Activated CD4-positive, alpha-beta T cell treated with anti-CD3 and anti-CD28 coated beads, Interleukin-2, amount 50 U/mL, for 4 hours (primary cell): ENCODE measurements around the gene RXRB.
"Not testable (repeated sequence)": the region's sequence is repeated elsewhere in the genome, so short reads cannot be mapped to it uniquely, and the experiment has no call there.

Source experiments
- DNase-seq, 2 experiments: peaks; one replicate each; pipeline ENCODE4 v3.0.0-alpha.2; 2020

Gene RXRB

DNA sequence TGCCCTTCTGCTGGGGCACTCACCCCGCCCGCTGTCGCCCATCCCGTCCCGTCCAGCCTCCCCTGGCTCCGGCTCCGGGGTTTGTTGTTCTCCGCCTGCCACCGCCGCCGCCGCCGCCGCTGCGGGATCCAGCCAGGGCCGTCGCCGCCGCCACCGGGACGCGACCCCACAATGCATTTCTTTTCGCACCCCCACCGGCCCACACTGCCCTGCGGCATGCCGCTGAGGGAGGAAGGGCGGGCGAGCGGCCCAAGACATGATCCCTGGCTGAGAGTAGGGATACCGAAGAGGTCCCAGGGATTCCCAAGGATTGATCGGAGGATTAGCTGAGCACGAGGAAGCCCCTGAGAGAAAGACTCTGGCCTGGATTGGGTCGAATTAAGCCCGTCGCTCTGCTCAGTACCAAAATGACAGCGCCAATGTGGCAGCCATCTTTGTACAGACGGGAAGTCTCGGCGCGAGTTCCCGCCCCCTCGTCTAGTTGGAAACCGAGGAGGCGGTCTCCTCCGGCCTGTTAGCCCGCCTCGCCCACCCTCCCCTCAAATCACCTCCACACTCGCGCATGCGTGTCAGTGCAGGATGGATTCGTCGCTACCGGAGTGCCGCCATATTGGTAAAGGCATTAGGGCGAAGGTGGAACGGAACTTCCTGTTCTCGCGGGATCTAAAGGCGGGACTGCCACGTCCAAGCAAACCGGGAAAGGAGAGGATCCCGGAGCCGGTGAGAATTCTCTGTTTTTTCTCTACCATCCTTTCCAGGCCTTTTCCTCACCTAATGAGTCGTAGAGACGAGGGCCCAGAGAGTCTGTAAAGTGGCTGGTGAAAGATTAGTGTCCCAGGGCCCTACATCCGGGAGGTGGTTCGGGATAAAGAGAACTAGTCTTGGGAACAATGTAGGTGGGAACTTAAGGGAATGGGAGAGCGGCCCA lies at the start of gene RXRB, which contains the start of gene SLC39A7:
RXRB (minus strand) TSS at position 447 of the 928 bp plus-strand sequence; CDS start at position 258, 189 bp downstream.
SLC39A7 (plus strand) TSS at position 649 of the 928 bp plus-strand sequence. CDS start 379 bp downstream, outside the sequence.
- peak; percentile 98 to 99 for DNase-seq

DNA sequence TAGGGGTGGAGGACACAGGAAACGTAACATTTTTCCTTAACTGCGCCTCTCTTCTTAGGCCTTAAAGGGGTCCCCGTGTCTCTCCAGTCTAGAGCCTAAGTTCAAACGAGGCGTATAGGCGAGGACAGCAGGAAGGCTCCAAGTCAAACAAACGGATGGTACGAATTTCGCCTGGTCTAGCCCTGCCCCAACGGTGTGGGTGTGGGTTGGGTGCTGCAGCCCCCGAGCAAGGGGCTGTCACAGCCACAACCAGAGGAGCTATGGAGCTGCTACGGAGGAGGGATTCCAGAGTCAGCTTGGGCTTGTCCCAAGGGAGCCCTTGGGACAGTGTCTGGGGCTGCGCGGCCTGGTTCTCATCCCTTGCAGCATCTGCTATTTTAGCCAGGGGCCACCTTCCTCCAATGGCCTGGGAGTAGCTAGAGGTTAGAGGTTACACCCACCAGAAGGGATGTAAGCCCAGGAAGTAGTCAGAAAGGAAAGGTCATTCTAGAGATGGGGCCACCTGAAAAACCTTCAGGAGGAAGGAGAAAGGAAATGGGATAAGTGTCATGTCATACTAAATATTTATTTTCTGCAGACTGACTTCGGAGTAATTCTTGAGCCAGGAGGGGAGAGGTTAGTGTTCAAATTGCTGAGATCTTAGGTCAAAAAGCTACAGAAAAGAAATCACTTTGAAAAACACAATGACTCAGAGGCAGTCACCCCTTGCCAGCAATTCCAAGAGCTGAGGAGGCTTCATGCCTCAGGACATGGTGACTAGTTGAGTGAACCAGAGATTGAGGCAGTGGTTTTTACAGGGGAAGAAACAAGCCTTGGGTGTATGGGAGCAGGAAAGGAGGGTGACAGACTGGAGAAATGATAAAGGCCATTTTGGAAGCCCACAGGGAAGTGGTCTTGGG lies 49.5 kb upstream of the RXRB start:
- no peak for DNase-seq

DNA sequence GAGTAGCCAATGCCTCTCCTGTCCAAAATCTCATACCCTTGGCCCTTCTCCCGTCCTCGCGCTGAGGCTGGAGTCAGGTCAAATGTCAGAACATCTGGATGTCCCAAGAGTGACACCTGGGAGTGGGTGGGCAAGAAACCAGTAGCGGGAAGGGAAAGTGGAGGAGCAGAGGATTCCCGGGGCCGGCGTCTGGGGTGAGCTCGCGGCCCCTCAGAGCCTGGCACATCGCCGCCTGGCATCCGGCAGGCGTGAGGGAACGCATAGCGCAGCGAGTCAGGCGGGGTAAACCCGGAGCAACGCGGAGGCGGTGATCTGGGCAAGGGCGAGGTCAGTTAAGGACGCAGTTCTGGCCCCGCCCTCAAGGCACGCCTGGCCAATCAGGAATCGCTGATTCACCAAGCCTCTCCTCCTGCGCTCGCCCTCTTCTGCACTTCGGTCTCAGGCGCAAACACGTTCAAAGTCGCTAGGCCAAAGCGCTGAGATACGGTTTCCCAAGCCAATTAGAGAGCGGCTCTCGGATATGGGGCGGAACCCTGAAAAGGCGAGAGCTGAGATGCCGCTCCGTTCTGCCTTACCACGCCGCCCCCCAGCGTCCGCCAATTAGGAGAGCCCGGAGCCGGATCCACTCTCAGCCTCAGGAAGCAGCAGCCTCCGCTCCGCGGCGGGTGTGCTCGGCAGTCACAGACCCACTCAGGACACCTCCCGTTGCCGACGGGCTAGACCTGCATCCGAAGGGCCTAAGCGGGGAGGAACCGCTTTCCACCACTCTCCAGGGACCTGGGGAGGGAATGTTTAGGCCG lies 48.7 kb upstream of the RXRB start:
- peak; percentile 91 to 93 for DNase-seq

DNA sequence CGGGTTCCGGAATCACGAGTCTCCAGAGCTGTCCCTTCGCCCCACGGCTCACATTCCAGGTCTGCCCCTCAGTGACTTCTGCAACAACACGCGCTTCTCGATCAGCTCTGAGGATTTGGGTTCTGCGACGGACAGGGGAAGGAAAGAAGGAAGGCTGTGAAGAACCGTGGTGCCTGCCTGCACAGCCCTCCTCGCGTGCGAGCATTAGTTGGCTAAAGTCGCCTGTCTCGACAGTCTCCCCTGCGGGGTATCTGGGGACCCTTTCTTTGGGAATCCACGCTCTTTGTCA lies 48.1 kb upstream of the RXRB start:
- DNase-seq, result no peak

DNA sequence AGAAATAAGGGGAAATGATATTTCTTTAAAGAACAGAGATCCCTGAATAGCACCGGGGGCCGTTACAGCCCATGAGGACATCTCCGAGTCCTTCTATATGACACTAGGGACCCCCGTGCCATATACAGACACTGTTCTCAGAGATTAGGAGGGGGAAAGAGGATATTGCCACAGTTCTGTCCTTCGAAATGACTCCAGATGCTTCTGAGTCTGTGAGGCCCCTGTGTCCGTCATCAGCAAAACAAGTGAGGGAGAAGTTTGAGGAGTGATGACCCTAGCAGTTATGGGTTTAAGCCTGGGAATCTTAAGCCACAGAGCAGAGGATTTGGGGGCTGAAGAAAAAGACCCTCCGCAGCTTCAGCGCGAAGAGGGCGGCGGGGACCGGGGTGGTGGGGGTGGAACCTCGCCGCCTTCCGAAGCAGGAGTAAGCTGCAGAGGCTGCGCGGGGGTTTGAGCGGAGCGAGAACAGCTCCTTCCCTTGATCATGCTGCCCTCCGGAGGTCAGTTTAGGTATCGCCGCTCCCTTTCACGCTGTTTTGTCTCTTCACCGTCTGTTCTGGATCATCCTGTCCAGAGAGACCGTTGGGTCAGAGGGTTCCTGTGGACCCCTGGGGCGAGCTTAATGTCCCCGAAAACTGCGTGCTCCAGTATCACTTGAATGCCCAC lies 47.6 kb upstream of the RXRB start:
- DNase-seq, result peak; percentile 89 to 94

DNA sequence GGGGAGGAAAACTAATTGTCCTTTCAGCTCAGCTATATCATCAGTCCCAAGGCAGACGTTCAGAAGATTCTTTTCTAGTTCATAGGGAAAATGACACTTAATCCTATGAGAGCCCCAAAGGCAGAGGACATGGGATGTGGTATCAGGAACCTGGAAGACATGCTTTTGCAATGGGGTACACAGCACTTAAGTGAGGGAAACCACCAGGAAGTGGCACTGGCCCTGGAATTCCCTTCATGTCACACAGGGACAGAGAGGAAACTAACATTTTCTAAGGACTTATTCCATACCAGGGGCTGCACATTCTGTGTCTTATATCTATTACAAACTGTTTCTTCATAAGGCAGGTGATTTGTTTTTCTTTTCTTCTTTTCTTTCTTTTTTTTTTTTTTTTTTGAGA lies 43.0 kb upstream of the RXRB start:
- DNase-seq, result no peak

DNA sequence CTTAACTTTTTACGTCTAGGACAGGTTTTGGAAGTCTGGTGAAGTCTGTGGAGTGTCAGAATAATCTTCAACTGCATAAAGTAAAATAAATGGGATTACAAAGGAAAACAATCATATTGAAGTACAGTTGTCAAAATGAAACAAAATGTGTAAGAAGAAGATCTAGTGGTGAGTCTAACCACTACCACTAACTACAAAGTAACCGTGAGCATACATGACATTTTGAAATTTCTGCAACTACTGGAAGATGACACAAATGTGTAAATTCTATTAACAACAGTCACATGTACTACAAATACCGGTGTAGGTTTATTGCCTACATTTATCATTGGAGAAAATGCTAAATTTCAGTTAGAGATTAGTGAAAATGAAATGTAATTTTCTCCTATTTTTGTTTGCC lies 41.5 kb upstream of the RXRB start:
- no peak for DNase-seq

DNA sequence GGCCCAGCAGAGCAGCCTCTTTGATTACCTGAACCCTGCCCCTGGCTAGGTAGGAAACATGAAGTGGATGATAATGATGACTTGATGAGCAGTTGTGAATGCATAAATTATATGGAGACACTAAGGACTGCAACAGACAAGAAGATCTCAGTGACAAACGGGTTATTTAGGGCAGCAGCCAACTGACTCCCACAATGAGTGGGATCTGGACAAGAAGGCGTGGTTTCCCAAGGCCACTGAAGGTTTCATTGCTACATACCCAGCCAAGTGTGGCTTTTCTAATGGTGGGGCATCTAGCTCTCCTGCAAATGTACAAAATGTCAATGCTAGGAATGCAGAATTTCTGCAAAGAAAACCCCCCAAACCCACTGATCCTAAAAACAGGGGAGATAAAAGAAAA lies 37.3 kb upstream of the RXRB start:
- no peak for DNase-seq

DNA sequence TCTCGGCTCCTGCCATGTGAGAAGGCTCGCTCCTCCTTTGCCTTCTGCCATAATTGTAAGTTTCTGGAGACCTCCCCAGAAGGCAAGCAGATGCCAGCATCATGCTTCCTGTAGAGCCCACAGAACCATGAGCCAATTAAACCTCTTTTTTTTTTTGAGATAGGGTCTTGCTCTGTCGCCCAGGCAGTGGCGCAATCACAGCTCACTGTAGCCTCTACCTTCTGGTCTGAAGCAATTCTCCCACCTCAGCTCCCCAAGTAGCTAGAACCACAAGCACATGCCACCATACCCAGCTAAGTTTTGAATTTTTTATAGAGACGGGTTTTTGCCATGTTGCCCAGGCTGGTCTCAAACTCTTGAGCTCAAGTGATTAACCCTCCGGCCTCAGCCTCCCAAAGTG lies 36.4 kb upstream of the RXRB start:
- no peak for DNase-seq

DNA sequence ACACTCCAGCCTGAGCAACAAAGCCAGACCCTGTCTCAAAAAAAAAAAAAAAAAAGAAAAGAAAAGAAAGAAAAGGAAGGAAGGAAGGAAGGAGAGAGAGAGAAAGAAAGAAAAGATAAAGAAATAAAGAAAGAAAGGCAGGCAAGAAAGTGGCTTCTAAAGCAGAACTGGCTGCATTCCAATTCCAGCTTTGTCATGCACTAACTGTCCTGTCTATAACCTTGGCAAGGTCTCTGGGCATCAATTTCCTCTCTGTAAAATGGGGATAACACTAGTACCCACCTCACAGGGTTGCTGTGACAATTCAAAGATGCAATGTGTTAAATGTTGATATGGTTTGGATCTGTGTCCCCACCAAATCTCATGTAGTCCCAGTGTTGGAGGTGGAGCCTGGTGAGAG lies 35.9 kb upstream of the RXRB start:
- no peak for DNase-seq

DNA sequence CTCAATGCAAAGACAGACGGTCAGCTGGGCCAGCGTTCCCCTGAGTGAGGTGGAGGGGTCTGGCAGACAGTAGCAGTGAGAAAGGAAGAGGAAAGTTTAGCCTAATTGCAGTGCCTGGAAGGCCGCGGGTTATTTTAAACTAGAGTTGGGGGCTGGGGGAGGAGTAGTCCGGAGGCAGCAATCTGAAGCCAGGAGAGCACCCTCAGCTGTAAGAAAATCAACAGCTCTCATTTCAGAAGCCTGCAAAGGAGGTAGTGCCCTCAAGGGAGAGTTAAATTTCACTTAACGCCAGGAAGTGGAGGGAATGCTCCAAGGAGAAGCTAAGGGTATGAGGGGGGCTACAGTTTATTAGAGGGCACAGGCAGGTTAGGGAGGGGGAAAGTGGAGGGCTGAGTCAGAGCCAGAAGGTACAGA lies 34.8 kb upstream of the RXRB start:
- DNase-seq, result no peak

DNA sequence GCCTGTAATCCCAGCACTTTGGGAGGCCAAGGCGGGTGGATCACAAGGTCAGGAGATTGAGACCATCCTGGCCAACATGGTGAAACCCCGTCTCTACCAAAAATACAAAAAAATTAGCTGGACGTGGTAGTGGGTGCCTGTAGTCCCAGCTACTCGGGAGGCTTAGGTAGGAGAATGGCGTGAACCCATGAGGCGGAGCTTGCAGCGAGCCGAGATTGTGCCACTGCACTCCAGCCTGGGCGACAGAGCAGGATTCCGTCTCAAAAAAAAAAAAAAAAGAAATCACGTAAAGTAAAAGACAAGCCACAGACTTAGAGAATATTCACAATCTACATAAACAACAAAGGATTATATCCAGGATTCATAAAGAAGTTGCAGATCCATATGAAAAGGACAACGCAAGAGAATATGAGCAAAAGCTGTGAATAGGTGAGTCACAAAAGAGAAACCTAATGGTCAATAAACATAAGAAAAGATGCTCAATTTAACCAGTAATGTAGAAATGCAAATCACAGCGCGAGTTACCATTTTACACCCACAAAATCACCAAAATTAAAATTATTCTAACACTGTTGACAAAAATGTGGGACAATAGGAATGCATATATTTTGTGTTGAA lies 26.1 kb upstream of the RXRB start:
- not testable (repeated sequence) for DNase-seq

DNA sequence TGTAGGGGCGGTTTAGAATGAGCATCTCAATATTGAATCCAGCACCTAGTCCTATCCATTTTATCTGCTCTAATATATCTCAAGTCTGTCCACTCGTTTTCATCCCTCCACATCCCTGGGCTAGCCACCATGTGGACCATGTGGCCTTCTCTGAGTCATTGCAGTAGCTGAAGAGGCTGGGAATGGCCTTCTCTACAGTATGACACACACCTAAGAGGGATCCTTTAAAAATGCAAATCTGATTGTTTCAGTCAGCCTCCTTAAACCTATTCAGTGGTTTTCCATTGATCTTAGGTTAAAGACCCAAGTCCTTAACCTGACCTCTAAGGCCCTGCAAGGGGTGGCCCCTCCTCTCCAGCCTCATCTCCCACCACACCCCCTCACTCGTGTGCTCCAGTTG lies 17.2 kb upstream of the RXRB start:
- no peak for DNase-seq

DNA sequence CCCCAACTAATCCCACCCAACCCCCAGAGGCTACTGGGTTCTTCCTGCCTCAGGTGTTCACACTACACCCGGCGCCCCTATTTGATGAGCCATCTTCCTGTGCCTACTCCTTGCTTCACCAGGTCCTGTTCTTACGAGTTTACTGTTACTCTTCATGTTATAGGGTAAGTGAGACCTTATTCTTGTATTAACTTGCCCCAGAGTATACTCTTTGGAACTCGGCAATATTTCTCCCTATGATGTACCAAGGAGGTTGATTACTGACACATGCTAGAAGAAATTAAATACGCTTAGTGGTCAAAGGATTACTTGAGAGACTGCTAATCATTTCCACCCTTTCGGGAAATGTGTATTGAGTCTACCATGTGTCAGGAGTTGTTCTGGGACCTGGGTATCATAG lies 16.8 kb upstream of the RXRB start:
- DNase-seq, result no peak

DNA sequence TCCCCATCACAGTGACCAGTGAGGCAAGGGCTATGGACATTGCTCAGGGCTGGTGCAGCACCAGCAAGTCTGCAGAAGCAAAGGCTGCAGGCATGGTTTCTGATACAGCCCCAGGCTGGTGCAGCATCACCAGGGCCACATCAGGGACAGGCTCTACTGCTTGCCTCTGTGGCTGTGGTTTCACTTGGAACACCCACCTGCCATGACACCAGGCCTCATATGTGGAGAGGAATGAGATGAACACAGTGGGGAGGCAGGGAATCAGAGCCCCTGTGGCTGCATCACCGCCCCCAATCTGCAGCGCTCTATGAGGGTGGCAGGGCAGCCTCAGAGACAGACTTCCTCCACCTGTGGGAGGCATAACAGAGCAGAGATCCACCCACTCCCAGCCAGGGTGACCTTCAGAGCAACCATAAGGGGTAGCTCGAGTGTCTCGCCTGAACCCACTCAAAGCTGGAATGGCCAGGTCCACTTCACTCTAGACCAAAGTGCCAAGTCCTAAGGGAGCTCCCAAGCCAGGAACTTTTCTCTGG lies 15.7 kb upstream of the RXRB start:
- DNase-seq, result no peak

DNA sequence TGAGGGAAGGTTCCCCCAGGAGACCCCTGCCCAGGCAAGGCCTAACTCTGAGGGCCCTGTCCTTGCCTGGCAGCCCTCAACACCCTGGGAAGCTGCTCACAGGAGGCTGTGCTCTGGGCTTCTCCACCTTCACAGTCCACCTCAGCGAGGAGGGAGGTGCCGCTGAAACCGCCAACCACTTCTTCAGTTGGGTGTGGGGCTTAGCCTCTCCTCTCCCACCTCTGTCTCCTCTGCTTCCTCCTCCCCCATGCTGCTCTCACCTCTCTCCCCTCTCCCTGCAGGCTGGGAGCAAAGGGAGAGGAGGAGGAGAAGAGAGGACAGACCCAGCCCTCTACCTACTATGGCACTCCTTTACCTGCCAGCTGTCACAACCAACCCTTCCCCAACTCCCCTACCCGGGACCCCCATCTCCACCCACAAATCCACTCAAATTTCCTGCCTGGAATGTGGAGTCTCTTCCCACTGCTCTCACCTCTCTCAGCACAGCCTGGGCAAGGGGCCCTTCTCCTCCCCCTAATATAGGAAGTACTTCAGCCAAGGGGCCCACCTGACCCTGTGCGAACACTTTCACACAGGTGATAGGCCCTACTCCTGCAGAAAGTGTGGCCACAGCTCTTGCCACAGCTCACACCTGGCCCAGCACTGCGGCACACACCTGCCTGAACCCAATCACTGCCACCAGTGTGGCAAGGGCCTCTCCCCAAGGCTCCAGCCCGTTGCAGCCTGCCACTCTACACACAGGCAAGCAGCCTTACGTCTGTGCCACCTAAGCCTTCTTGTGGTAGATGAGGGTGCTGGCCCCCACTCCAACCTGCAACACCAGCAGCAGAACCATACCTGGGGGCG lies 15.0 kb upstream of the RXRB start:
- DNase-seq, result no peak

DNA sequence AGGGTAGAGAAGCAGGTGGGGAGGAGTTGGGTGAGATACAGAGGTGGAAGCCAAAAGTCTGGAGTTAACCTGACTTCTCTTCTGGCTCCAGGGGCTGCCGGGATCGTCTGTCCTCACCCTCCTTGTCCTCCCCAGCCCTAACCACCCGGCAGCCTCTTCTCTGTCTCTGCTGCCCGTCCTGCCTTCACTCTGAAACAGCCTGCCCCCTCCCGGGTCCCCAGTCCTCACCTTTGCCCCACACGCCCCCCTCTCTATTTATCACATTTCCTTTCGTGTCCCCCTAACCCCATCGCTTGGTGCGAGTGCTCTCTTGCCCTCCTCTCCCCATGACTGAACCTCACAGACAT lies 13.5 kb upstream of the RXRB start:
- no peak for DNase-seq

DNA sequence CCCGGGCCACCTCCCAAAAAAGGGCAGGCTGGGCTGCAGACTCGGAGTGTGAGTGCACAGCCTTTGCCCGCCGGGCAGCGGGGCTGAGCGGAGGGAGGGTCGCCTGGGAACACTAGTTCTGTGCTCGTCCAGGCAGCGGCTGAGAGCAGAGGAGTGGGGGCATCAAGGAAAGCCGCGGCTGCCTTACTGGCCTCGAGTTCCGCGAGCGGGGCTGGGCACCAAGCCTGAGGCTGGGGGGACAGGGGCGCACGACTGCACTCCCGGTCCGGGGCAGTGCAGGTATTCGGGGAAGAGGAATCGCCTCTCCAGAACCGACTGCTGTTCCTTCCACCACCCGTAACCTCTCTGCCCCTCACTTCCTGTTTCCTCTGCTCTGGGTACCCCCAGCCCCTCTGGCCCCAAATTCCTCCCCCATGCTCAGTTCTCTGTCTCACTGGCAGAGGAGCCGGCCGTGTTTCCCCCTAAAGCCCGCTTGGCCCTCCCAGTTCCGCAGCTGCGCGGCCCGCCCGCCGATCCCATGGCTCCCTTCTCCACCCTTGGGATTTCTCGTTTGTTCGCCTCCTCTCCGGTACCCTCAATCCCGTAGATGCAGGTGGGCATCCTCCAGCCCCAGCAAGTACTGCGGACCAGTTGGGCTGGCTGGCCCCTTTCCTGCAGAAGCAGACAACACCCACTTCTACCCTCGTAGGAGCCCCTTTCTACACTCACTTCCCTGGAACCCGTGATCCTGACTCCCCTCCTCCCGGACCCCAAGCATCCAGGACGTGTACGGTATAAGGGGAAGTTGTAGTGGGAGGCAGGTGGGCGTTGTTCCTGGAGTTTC lies 12.9 kb upstream of the RXRB start:
- no peak for DNase-seq

DNA sequence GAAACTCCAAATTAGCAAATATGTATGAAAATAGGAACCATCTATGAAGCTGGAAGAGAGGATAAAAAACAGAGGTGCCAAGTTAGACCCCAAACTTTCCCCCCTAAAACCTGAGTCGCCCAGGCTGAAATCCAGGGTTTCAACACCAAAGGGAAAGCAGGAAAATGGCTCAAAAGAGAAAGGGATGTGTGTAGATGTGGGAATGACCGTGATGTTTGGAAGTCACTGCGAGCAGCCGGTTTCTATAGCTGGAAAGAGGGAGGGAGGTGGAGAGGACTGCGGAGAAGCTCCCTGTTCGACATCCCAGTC lies 12.3 kb upstream of the RXRB start:
- DNase-seq, result no peak
